HepG2 (cell line): ENCODE data around the gene C2CD3. TPM values are rescaled to one million over a fixed set of nuclear protein-coding genes. Genes with fewer than 3 reads are reported as not detected.

Experiments
- CHD4 ChIP-seq: fragments of 200-600 bp; sonication (generic); IDR thresholded peaks from 2 replicates; pipeline ENCODE4 v1.7.0; 2017; ENCODE audit warnings: mild to moderate bottlenecking, low read length, borderline replicate concordance
- FOSL1 ChIP-seq: sonication (generic); formaldehyde crosslinking; IDR thresholded peaks from 2 replicates; pipeline ENCODE4 v1.9.0; 2021; ENCODE audit warnings: missing genetic modification reagents, borderline replicate concordance
- JARID2 ChIP-seq: sonication (generic); formaldehyde crosslinking; IDR thresholded peaks from 2 replicates; pipeline ENCODE4 v1.8.1; 2023; ENCODE audit warnings: missing genetic modification reagents, inconsistent platforms; ENCODE audit not compliant: insufficient replicate concordance
- MIXL1 ChIP-seq: IDR thresholded peaks from 2 replicates; pipeline ENCODE4 v1.6.1; 2016
- POLR2AphosphoS2 ChIP-seq: IDR thresholded peaks from 2 replicates; pipeline ENCODE4 v1.6.1; 2011; ENCODE audit warnings: low read depth, low read length, improper control_type of control experiment
- PPARG ChIP-seq: conservative IDR thresholded peaks from 2 replicates; pipeline ENCODE4 v1.6.1; 2016; ENCODE audit warnings: missing biosample characterization, missing genetic modification reagents
- TOE1 ChIP-seq: sonication (generic); formaldehyde crosslinking; IDR thresholded peaks from 2 replicates; pipeline ENCODE4 v1.4.0; 2020; ENCODE audit warnings: mild to moderate bottlenecking, missing genetic modification reagents
- ZBTB37 ChIP-seq: sonication (generic); formaldehyde crosslinking; IDR thresholded peaks from 2 replicates; pipeline ENCODE4 v1.4.0; 2020; ENCODE audit warnings: mild to moderate bottlenecking, missing genetic modification reagents
- ZBTB40 ChIP-seq, 2 experiments: fragments of 450-650 bp in 1 of 2; sonication (generic) in 1 of 2; formaldehyde crosslinking in 1 of 2; IDR thresholded peaks; 2 replicates each; pipeline versions ENCODE4 v1.6.1 to v1.8.0; 2016 to 2022; ENCODE audit warnings: antibody characterized with exemption in 1 of 2, mild to moderate bottlenecking in 1 of 2, missing genetic modification reagents in 1 of 2
- ZFY ChIP-seq: sonication (generic); formaldehyde crosslinking; IDR thresholded peaks from 2 replicates; pipeline ENCODE4 v1.4.0; 2020; ENCODE audit warnings: missing genetic modification reagents
- ZMAT3 ChIP-seq: sonication (generic); formaldehyde crosslinking; conservative IDR thresholded peaks from 2 replicates; pipeline ENCODE4 v1.7.0; 2021; ENCODE audit warnings: missing genetic modification reagents
- ZNF143 ChIP-seq: sonication (generic); formaldehyde crosslinking; IDR thresholded peaks from 2 replicates; pipeline ENCODE4 v1.4.0; 2020; ENCODE audit warnings: missing genetic modification reagents
- ZNF512 ChIP-seq: sonication (generic); formaldehyde crosslinking; IDR thresholded peaks from 2 replicates; pipeline ENCODE4 v1.4.0; 2020; ENCODE audit warnings: mild to moderate bottlenecking, missing genetic modification reagents
- ZNF580 ChIP-seq: IDR thresholded peaks from 2 replicates; pipeline ENCODE4 v1.6.1; 2016; ENCODE audit warnings: low read depth, borderline replicate concordance
- ZNF790 ChIP-seq: sonication (generic); formaldehyde crosslinking; IDR thresholded peaks from 2 replicates; pipeline ENCODE4 v1.8.0; 2022; ENCODE audit warnings: missing genetic modification reagents, mild to moderate bottlenecking, borderline replicate concordance
- ZSCAN20 ChIP-seq: sonication (generic); formaldehyde crosslinking; IDR thresholded peaks from 2 replicates; pipeline ENCODE4 v1.4.0; 2020; ENCODE audit warnings: missing genetic modification reagents, mild to moderate bottlenecking, borderline replicate concordance
- polyA plus RNA-seq, 8 experiments: library from polyadenylated mRNA; depleted of rRNA in 3 of 8; stranded (reverse) in 7 of 8; unstranded in 1 of 8; fragments of >200 nt; fragmentation: Illumina TruSeq in 4 of 8; extraction: Trizol in 4 of 8; gene quantifications; 2 replicates each; pipeline versions ENCODE4 v1.2.1 to v1.2.3, GENCODE V29; 2011 to 2016; ENCODE audit warnings: low read depth in 4 of 8, missing spikeins in 1 of 8, mixed read lengths in 1 of 8; ENCODE audit not compliant: insufficient read depth in 1 of 8
- total RNA-seq, 5 experiments: library from RNA; depleted of rRNA; stranded (reverse); fragments of >200 nt; fragmentation: Illumina TruSeq; extraction: Trizol; gene quantifications; 2 replicates each; pipeline ENCODE4 v1.2.3, GENCODE V29; 2016; ENCODE audit warnings: low read depth in 1 of 5

Gene C2CD3
- total and polyA plus RNA-seq, 2 of the 13 experiments (the other 11 are each of a cell fraction or from before 2014, with no cell fraction given): 5.5 to 6.4 TPM

- no peak; the same call in none of the 2 replicates for TF ChIP-seq ZNF580 (CRISPR knock-in tag)
- TF ChIP-seq ZNF512 (CRISPR knock-in tag): no peak; the same call in 1 of the 2 replicates
- peak; percentile 53; the same call in 1 of the 2 replicates for TF ChIP-seq FOSL1
- TF ChIP-seq ZSCAN20 (CRISPR knock-in tag): peak; percentile 88; the same call in 1 of the 2 replicates
- TF ChIP-seq MIXL1: 0 out of 2 replicates have a peak, but pooled peaks have one; percentile 70
- TF ChIP-seq ZNF790: peak; percentile 92; the same call in 1 of the 2 replicates
- peak; percentile 58 for TF ChIP-seq ZNF143 (CRISPR knock-in tag)
- no peak for TF ChIP-seq ZMAT3 (CRISPR knock-in tag)
- 0 out of 2 replicates have a peak, but pooled peaks have one; percentile 40 for TF ChIP-seq PPARG
- peak; percentile 79; the same call in 1 of the 2 replicates for TF ChIP-seq TOE1 (CRISPR knock-in tag)
- peak; percentile 56; the same call in 1 of the 2 replicates for TF ChIP-seq ZBTB37
- TF ChIP-seq ZBTB40 (IDR thresholded peaks at IDR 0.05): no peak
- TF ChIP-seq ZBTB40 (CRISPR knock-in tag; IDR thresholded peaks at IDR 0.05): peak; percentile 79
- TF ChIP-seq ZFY: peak; percentile 98
- TF ChIP-seq POLR2AphosphoS2: no peak
- TF ChIP-seq JARID2: no peak
- no peak for TF ChIP-seq CHD4
Observed at GRCh38 chr11:73982990-73983740, 187.6 kb downstream of the C2CD3 start (continued).
